Measurements from ENCODE around the gene ZNRF1. TPM values are rescaled to one million over a fixed set of nuclear protein-coding genes. Genes with fewer than 3 reads are reported as not detected.
A peak's percentile ranks its signal among the peaks of the same experiment; 100 is the strongest.

Gene ZNRF1
- total RNA-seq, 1 donor from 2014 or later = 22.0 TPM

DNA sequence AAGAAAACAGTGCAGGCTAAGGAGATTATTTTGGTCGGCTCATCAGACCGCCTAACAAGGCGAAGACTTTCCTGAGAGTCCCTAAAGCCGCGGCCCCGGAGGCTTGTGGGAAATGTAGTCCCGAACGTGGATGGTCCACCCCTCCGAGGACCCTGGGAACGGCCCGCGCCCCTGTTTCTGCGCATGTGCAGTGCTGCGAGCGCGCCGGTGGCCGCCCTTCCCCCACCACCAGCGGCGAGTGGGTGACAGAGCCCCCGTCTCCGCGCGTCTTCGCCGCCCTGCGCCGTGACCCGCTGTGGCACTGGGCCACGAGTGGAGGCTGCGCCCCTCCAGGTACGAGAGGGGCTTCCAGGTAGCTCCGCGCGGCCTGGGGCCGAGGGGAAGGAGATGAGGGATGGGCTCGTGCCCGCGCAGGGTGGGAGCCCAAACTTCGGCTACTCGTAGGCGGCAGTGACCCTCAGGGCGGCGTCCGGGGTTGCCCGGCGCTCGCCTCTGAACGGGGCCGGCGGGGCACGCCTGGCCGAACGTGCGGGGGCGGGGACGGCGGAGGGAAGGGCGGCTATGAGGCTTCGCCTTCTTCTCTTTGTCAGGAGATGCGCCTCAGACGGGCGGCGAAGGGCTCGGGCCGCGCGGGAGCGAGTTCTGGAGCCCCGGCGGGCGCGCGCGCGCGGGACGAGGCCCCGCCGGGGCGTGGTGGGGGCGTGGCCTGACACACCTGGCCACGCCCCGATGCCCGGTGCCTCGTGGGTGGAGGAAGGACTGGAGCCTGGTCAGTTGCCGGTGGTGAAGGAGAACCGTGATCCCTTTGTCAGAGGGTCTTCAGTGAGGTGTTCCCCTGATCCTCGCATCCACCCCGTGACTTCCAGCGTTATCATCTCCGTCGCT is 149.7 kb downstream of the ZNRF1 start, which contains the start of gene ZFP1:
Gene ZFP1 (plus strand): TSS at position 214 of the 885 bp plus-strand sequence. CDS start 4,428 bp downstream, outside the sequence.
- ATAC-seq (ENCODE audit: poor library complexity) (peak; percentile 98), DNase-seq (peak; percentile 98)
- intact Hi-C loops (cut with DNase I) = no loop called here

DNA sequence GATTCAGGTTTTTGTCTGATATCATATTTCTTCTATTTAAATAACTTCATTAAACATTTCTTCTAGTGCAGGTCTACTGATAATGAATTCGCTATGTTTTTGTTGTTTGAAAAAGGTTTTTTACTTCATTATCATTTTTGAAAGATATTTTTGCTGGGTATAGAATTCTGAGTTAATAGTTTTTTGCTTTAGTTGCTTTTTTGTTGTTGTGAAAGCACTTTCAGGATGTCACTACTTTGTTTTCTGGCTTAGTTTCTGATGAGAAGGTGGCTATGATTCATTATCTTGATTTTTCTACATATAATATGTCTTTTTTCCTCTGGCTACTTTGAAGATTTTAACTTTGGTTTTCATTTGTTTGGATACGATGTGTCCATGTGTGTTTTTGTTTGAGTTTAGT is 153.0 kb downstream of the ZNRF1 start:
- intact Hi-C loops (cut with DNase I) = no loop called here
- no peak for ATAC-seq (ENCODE audit: poor library complexity)
- no peak for DNase-seq

DNA sequence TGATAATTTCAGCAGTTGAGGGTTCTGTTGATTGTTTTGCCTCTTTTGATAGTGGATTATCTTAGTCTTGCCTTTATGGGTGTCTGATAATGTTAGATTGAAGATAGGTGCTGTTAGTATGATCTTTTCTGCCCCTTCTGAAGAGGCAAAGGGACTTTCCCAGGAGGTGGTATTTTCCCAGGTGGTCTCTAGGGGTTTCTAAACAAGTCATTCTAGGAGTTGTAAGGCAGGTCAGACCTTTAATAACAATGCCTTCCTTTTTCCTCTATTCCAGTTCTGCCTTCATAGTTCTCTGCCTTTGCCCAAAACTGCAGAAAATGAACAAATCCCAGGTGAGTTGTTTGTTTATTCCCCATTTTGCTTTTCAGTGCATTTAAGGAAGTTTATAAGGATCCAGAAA is 153.8 kb downstream of the ZNRF1 start:
- intact Hi-C loops (cut with DNase I) = no loop called here

DNA sequence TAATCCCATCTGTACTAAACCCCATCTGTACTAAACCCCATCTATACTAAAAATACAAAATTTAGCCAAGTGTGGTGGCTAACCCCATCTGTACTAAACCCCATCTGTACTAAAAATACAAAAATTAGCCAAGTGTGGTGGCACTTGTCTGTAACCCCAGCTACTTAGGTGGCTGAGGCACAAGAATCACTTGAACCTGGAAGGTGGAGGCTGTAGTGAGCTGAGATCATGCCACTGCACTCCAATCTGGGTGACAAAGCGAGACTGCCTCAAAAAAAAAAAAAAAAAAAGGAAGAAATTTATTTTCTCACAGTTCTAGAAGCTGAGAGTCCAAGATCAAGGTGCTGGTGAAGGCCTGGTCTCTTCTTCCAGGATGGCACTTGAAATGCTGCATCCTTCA is 161.6 kb downstream of the ZNRF1 start:
- ATAC-seq (ENCODE audit: poor library complexity) (no peak), DNase-seq (no peak)
- intact Hi-C loops (cut with DNase I) = no loop called here

More for the DNA sequence above, 153.8 kb downstream of the ZNRF1 start:
- DNase-seq (no peak), ATAC-seq (ENCODE audit: poor library complexity) (no peak)

Other genes starting within 250 kb of the ZNRF1 start
- 0.16 TPM for gene FA2H, start 224.2 kb upstream of the ZNRF1 start, total RNA-seq
- gene WDR59, start 13.9 kb upstream of the ZNRF1 start, total RNA-seq = 55.1 TPM
- 84.7 TPM for gene LDHD, start 117.8 kb downstream of the ZNRF1 start, total RNA-seq
- gene ZFP1, start 149.5 kb downstream of the ZNRF1 start, total RNA-seq = 7.2 TPM
- gene CTRB2, start 208.1 kb downstream of the ZNRF1 start, total RNA-seq = not detected
- not detected for gene CTRB1, start 220.0 kb downstream of the ZNRF1 start, total RNA-seq

Data from Right ventricle myocardium superior (tissue), 1 donor.